HG02885 (cell line): Measurements from ENCODE around the gene AP3S2.

Experiments used
- ATAC-seq: cut with Tn5 transposase; IDR thresholded peaks from one replicate; pipeline ENCODE4 v1.9.1; 2021; ENCODE audit warnings: mild to moderate bottlenecking; ENCODE audit not compliant: unreplicated experiment, poor library complexity

AP3S2 gene

DNA sequence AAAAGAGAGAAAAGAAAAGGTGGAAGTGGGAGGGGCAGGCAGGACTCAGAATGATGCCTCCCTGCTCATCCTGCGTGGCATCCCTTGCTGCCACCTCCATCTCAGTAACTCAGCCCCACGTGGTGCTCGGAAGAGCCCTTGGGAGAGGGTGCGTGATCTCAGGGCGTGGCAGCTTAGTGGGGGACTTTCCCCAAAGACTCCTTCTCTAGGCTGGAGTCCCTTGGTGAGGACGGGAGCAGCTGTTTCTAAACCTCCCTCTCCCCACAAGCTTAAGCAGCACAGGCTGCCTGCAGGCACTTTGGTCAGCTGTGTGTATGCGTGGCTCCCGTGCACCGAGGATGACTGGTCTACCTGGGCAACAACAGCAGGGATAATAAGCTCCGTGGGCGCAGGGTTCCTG, 71.8 kb downstream of the AP3S2 start:
- no peak for ATAC-seq

DNA sequence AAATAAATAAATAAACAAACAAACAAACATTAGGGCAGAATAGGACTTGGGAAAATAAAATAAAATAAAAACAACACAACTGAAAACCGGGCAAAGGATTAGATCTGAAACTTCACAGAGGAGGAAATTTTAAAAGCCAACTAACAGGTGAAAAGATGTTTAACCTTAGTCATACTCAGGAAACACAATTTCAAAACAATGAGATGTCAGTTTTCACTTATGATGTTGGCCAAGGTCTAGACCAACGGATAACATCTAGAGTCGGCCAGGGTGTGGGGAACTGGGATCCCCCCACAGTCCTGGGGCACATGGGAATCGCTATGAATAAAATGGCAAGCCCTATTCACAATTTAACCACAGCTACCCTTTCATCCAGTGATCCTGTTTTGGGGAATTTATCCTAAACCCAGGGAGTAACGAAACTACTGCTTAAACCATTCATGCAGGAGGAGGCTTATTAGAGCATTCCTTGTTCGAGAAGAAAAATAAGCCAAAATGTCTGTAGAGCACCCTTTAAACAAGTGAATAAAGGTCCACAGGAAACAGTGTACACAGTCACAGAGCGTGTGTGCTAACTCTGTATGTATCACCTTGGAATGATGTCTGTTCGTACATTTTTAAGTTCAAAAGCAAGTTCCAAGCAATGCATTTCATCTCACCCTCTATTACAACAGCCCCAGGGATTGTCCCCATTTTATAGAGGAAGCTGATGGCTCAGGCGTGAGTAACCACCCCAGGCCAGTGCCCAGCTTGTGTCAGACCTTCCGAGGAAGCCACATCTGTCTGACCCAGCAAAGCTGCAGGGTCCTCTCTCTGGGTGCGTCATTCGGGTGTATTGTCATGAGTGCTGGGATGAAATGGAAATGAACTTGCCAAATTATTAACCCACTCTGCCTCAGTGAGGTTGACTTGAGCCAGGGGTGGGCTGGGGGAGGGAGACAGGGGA, 72.9 kb downstream of the AP3S2 start:
- no peak for ATAC-seq

DNA sequence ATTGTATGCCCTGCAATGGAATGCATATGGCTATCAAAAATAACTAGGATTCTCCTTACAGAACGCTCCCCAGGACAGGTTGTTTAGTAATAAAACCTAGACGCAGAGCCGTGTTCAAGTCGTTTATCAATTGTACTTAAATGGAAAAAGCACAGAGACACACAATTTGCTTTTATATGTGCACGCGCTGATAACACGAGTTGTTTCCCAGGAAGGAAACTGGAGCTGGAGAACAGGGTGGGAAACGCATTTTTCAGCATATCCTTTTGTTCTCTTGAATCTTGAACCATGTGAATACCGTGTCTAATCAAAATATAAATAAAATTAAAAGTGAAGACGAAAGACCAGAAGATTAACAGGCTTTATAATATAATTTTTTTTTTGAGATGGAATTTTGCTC, 75.5 kb downstream of the AP3S2 start:
- no peak for ATAC-seq

DNA sequence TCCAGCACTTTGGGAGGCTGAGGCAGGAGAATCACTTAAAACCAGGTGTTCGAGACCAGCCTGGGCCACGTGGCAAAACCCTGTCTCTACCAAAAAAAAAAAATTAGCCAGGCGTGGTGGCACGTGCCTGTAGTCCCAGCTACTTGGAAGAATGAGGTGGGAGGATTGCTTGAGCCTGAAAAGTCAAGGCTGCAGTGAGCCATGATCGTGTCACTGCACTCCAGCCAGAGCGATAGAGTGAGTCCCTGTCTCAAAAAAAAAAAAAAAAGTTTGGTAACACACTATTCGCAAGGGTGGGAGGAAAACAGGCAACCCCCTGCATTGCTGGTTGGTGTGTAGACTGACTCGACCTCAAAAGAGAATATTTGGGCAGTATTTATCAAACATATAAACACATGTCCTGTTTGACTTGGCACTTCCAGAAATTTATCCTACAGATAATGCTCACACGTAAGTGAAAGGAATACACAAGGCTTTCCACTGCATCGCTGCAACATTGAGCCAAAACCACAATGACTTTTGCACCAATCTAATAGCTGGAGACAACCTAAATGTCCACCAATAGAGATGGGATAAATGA, 76.0 kb downstream of the AP3S2 start:
- ATAC-seq: no peak

DNA sequence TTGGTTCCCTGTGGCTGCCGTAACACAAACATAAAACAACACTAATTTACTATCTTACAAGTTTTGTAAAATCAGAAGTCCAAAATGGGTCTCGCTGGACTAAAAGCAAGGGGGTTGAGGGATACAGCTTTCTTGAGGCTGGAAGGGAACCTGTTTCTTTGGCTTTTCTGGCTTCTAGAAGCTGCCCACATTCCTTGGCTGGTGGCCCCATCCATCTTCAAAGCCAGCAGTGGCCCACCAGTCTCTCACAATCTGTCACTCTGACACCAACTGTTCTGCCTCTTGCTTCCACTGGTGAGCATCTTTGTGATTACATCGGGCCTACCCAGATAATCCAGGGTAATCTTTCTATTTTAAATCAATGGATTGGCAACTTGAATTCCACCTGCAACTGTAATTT, 78.0 kb downstream of the AP3S2 start:
- no peak for ATAC-seq

DNA sequence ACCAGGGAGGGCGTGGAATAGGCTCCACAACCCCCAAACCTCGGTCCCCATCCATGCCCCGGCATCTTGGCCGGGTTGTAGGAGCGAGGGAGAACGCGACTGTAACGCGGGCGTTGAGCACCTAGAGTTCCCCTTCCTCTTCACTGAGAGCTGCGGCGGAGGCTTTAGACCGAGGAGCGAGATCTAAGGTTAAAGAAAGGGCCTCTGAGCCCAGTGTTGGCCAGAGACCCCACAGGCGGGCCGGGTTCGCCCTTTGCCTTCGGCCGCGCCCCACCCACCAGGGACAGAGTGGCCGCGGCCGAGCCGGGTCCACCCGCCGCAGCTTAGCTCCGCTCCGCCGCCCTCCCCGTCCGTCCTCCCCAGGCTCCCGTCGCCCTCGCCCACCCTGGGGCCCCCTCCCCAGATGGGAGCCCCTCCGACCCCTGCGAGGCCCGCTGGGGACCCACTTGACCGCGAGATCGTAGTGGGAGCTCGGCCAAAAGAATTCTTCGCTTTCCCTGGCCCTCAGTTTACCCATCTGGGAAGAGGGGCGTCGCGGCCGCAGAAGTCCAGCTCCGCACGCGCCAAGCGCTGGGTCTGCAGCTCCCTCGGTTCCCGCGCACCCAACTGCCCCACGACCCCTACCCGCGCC, 79.6 kb downstream of the AP3S2 start:
- ATAC-seq: no peak

DNA sequence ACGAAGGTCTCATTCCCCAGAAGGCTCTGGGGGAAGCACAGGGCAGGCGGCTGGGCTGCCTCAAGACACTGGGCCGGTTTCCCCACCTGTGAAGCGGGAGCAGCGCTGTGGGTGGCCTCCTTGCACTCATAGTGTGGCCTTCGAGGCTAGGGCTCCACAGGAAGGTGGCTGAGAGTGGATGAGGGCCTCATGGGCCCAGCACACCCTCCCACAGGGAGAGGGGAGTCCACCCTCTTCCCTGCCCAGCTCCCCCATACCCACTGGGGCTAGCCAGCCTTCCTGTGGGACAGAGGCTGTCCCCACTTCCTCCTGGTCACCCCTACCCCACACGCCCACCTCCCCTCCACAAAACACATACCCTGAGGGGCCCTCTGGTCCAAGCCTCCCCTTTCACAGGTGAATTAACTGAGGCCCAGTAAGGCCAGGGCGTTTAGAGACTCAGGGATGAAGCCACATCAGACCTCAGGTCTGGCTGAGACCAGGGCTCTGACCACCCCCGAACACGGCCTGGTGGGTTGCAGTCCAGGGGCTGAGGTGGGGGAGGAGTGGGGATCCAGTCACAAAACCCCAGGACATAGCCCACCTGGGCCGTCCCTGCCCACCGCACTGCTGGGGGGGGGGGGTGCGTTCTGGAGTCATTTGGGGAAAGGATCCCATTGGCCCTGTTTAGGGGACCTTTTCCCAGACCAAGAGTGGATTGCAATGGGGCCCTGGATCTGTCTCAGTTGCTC, 80.2 kb downstream of the AP3S2 start:
- ATAC-seq: no peak

DNA sequence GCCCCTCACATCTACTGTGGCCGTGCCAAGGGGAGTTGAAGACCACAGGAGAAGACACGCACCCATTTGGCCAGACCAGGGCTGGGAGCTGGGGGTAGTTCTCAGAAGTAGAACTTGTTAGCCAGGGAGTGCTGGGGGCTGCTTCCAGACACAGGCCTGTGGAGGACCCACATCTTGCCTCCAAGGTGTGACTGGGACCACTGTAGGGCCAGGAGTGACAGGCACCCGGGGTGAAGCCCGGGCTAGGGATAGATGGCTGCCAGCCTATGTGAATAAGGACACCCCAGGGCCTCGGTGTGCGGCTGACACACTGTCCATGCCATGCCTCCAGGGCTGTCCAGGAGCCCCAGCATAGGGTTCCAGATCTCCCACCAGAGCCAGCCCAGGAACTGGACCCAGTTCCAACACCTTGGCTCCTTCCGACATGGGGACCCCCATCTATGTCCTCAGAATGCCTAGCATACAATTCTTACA, 80.9 kb downstream of the AP3S2 start:
- no peak for ATAC-seq

DNA sequence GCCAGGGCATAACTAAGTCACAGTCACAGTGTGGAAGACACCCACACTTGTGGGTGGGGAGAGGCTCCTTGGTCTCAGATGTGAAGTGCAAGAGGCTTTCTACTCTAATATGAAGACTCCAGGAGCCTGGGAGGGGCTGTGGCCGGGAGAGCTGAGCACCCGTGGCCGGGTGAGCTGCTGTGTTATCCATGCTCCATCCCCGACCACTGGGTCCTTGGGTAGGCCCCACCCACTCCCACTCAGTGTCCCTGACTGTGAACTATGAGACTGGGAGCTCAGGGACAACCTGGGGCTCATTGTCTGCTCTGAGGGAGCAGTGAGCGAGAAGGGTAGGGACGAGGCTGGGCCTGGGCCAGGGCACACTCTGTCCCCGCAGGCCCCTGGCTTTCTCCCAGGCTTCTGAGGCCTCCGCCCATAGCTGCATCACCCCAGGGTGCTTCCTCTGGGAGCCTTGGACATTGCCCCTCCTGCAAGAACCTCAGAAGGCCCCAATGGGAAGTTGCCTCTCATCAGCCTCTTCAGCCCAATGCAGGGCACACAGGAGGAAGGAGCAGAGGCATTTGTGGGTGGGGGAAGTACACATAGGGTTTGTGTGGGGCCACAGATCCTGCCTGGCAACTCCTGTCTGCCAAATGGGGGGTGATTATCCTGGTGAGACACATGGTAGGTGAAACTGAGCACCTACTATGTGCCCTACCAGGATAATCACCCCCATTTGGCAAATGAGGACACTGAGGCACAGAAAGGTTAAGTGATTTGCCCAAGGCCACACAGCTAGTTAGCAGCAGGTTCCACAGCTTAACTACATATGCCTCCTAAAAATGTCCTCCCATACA, 81.6 kb downstream of the AP3S2 start:
- no peak for ATAC-seq

DNA sequence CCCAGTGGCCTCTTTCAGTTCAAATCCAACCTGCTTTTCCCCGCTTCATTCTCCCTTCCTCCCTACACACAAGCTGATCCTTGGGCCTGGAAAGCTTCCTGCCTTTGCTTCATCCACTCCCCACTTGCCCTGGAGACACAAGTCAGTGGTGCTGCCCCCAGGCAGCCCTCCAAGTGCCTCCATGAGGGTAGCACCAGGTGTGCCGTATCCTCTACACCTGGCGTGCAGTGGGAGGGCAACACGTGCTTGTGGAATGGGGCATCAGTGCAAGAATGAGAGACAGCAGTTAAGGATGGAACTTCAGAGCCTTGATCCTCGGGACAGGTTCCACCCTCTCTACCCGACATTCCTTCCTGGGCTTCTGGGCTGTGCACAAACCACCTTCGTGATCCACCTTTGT, 83.0 kb downstream of the AP3S2 start:
- no peak for ATAC-seq

DNA sequence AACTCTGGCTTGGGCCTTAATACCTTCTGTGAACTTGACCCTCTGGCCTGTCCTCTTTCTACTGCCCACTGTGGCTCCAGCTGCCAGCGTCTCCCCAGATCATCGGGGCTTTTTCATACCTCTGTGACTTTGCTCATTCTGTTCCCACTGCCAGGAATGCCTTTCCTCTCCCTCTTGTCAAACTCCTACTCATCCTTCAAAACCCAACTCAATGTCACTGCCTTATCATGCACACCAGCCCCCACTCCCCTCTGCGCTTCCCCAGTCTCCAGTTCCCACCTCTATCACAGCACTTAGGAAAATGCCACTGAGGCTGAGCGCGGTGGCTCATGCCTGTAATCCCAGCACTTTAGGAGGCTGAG, 84.0 kb downstream of the AP3S2 start:
- no peak for ATAC-seq

DNA sequence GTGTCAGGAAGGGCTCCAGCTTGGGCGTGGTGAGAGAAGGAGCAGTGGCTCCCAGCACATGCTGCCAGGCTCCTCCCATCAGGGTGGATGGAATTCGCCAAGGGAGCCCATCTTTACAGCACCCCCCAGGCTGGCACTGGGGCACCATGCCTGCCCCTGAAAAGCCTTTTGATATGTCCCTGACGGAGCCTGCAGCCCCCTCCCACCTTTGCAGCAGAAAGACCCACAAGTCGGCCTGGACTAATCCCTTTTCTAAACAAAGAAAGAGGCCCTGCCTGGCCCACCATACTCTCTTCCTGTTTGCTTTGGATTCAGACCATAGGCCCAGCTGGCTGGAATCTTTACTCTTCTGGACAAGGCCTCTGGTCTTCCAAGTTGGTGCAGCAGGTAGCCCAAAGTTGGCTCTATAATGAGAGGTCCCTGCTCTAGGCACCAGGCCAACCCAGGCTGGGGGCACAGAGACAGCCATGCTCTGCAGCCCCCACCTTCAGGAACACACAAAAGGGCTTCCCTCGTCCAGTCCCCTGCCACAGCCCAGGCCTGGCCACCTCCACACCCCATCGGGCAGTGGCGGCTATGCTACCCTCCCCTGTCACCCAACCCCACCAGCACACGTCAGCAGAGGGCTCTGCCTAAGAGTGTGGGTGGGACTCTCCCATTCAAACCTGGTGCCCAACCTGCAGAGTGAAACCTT, 84.6 kb downstream of the AP3S2 start:
- no peak for ATAC-seq

DNA sequence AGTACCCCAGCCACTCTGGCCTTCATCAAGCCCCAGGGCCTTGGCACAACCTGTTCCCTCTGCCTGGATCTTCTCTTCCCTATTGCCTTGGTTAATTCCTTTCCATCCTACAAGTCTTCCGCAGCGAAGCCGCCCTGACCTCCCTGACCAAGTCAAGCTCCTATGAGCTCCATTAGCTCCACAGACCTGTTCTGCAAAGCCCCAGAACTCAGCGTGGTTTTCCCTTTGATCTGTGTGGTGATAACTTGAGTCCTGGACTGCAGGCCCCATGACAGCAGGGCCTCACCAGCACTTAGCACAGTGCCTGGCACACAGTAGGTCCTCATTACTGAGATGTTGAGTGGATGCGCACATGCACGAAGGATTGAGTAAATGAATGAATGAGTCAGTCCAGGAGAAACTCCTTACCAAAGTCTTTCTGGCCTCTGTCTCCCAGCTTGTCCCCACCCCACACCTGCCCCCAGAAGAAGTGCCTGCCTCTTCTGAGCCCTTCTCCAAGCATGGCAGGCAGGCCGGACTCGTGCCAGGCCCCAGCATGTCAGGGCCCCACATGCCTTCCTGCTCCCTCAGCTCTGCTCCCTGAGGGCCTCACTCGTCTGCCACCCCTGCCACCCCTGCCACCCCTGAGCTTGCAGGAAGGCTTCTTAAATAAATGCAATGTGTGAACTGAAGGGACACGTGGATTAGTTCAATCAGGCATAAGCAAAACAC, 85.5 kb downstream of the AP3S2 start:
- ATAC-seq: no peak

DNA sequence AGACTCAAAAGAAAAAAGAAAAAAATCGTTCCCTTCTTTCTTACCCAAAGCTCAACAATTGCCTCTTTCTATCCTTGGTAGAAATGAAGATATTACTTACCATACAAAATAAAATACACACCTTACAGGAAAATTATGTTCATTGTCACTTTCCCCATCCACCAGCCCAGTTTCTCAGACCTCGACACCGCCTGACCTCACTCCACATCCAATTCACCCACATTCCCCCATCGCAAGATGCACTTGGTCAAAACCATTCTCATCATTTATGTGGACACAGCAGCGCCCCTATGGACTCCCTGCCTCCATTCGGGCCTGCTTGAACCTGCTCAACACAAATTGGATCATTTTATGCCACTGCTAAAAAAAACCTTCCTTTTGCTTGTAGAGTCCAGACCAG, 86.1 kb downstream of the AP3S2 start:
- no peak for ATAC-seq

DNA sequence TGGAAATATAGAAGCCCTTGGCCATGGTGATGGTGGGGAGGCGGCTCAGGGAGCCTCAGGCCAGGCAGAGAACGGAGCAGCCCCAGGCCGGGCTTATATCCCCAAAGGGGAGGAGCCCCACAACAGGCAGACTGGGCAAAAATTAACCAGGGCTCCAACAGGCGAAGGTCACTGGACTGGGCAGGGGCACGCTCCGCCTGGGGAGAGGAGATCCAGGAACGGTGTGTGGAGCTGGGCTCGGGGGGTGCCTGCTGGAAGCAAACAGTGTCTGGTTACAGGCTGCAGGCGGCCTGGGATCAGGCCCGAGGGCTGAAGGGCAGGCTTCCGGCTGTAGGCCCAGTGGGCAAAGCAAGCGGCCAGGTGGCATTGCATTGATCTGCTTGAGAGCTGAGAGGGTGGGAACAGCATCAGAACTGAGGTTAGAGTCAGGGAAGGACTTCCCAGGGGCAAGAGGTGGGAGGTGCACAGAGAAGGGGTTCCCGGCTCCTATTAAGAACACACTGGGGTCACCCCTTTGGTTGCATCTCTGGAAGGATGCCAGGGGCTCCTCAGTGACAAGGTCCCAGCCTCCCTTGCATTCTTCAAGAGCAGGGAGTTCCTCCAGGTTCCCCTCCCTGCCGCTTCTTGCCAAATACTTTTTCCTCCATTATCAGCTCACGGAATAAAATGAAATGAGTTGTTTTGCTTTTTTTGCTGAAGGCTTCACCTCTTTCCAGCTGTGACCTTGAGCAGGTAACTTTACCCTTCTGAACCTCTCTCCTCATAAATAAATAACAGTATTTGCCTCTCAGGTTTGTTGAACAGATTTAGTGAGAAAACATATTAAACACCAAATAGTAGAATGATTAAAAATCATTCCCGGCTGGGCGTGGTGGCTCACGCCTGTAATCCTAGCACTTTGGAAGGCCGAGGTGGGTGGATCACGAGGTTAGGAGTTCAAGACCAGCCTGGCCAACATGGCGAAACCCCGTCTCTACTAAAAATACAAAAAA, 86.9 kb downstream of the AP3S2 start:
- ATAC-seq: no peak

DNA sequence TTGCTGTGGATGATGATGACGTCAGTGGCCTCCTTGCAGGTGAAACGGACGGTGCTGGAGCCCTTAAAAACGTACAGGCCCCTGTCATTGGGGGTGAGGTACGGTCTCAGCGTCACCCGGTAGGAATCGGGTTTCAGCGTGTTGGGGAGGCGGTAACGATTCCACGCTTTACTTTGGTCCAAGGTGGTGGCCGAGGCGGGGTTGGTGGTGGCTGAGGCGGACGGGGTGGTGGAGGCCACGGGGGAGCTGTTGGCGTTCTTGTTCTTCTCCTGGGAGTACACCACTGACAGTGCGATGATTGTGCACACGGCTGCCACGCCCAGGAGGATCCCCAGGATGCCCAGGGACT, 87.6 kb downstream of the AP3S2 start:
- no peak for ATAC-seq
